ENCODE measurements around the gene MAS1. TPM values are rescaled to one million over a fixed set of nuclear protein-coding genes. Genes with fewer than 3 reads are reported as not detected.

Gene MAS1
- total and polyA plus RNA-seq, 2 experiments from 2014 or later = 0.03 TPM; not detected in 1

DNA sequence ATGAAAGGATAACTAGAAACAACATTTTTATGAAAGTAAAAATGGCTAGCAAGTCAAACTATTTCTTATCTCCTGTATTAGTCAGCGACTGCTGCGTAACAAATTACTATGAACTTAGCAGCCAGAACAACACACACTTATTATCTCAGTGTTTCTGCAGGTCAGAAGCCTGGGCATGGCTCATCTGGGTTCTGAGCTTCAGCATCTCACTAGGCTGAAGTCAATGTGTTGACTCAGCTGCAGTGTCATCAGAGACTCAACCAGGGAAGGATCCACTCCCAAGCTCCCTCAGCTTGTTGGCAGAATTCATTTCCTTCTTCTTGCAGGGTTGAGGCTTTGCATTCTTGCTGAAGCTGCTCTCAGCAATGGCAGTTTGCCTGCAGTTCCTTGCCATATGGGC lies 44.8 kb downstream of the MAS1 start:
- H3K27ac ChIP-seq (ENCODE audit: low read depth) = no peak overlapping the region
- no peaks in the 10 kb centered on the region for H3K9me3 Mint-ChIP-seq
- H3K79me2 ChIP-seq (replicated peaks; ENCODE audit: insufficient read depth) = no peaks in the 10 kb centered on the region
- no peaks in the 10 kb centered on the region for H3K36me3 ChIP-seq (ENCODE audit: insufficient read depth)
- H3K4me3 Mint-ChIP-seq = no peak overlapping the region
- H4K20me1 ChIP-seq (replicated peaks; ENCODE audit: insufficient read depth) = no peaks in the 10 kb centered on the region
- H3K4me3 ChIP-seq = no peak overlapping the region
- H3K36me3 Mint-ChIP-seq (ENCODE audit: low read depth) = no peaks in the 10 kb centered on the region
- no peak overlapping the region for H3K4me2 ChIP-seq
- no peaks in the 10 kb centered on the region for H3K4me1 ChIP-seq (ENCODE audit: insufficient read depth)
- H3K27me3 Mint-ChIP-seq (ENCODE audit: insufficient read depth, low read depth, poor library complexity) = no peaks in the 10 kb centered on the region
- TF ChIP-seq NANOG (IDR thresholded peaks at IDR 0.05; ENCODE audit: borderline replicate concordance) (no peak), CREB1 (CRISPR knock-in tag; IDR thresholded peaks at IDR 0.05; ENCODE audit: low read depth) (no peak), EZH2phosphoT487 (IDR thresholded peaks at IDR 0.05; ENCODE audit: unreplicated experiment) (no peak), ZNF114 (CRISPR knock-in tag; IDR thresholded peaks at IDR 0.05) (no peak), JUNB (IDR thresholded peaks at IDR 0.05; ENCODE audit: unreplicated experiment) (no peak), REST (IDR thresholded peaks at IDR 0.05; ENCODE audit: unreplicated experiment) (no peak), ZNF331 (CRISPR knock-in tag; IDR thresholded peaks at IDR 0.05; ENCODE audit: low read depth) (no peak), ETS1 (IDR thresholded peaks at IDR 0.05) (no peak), POLR2AphosphoS5 (IDR thresholded peaks at IDR 0.05; ENCODE audit: low read depth) (no peak), STAT1 (IDR thresholded peaks at IDR 0.05; ENCODE audit: unreplicated experiment) (no peak)
- TF ChIP-seq, protein P1, sequence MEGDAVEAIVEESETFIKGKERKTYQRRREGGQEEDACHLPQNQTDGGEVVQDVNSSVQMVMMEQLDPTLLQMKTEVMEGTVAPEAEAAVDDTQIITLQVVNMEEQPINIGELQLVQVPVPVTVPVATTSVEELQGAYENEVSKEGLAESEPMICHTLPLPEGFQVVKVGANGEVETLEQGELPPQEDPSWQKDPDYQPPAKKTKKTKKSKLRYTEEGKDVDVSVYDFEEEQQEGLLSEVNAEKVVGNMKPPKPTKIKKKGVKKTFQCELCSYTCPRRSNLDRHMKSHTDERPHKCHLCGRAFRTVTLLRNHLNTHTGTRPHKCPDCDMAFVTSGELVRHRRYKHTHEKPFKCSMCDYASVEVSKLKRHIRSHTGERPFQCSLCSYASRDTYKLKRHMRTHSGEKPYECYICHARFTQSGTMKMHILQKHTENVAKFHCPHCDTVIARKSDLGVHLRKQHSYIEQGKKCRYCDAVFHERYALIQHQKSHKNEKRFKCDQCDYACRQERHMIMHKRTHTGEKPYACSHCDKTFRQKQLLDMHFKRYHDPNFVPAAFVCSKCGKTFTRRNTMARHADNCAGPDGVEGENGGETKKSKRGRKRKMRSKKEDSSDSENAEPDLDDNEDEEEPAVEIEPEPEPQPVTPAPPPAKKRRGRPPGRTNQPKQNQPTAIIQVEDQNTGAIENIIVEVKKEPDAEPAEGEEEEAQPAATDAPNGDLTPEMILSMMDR (conservative IDR thresholded peaks at IDR 0.05; ENCODE audit: low read depth in 2 of 2) = no peak
- TF ChIP-seq, protein P2, sequence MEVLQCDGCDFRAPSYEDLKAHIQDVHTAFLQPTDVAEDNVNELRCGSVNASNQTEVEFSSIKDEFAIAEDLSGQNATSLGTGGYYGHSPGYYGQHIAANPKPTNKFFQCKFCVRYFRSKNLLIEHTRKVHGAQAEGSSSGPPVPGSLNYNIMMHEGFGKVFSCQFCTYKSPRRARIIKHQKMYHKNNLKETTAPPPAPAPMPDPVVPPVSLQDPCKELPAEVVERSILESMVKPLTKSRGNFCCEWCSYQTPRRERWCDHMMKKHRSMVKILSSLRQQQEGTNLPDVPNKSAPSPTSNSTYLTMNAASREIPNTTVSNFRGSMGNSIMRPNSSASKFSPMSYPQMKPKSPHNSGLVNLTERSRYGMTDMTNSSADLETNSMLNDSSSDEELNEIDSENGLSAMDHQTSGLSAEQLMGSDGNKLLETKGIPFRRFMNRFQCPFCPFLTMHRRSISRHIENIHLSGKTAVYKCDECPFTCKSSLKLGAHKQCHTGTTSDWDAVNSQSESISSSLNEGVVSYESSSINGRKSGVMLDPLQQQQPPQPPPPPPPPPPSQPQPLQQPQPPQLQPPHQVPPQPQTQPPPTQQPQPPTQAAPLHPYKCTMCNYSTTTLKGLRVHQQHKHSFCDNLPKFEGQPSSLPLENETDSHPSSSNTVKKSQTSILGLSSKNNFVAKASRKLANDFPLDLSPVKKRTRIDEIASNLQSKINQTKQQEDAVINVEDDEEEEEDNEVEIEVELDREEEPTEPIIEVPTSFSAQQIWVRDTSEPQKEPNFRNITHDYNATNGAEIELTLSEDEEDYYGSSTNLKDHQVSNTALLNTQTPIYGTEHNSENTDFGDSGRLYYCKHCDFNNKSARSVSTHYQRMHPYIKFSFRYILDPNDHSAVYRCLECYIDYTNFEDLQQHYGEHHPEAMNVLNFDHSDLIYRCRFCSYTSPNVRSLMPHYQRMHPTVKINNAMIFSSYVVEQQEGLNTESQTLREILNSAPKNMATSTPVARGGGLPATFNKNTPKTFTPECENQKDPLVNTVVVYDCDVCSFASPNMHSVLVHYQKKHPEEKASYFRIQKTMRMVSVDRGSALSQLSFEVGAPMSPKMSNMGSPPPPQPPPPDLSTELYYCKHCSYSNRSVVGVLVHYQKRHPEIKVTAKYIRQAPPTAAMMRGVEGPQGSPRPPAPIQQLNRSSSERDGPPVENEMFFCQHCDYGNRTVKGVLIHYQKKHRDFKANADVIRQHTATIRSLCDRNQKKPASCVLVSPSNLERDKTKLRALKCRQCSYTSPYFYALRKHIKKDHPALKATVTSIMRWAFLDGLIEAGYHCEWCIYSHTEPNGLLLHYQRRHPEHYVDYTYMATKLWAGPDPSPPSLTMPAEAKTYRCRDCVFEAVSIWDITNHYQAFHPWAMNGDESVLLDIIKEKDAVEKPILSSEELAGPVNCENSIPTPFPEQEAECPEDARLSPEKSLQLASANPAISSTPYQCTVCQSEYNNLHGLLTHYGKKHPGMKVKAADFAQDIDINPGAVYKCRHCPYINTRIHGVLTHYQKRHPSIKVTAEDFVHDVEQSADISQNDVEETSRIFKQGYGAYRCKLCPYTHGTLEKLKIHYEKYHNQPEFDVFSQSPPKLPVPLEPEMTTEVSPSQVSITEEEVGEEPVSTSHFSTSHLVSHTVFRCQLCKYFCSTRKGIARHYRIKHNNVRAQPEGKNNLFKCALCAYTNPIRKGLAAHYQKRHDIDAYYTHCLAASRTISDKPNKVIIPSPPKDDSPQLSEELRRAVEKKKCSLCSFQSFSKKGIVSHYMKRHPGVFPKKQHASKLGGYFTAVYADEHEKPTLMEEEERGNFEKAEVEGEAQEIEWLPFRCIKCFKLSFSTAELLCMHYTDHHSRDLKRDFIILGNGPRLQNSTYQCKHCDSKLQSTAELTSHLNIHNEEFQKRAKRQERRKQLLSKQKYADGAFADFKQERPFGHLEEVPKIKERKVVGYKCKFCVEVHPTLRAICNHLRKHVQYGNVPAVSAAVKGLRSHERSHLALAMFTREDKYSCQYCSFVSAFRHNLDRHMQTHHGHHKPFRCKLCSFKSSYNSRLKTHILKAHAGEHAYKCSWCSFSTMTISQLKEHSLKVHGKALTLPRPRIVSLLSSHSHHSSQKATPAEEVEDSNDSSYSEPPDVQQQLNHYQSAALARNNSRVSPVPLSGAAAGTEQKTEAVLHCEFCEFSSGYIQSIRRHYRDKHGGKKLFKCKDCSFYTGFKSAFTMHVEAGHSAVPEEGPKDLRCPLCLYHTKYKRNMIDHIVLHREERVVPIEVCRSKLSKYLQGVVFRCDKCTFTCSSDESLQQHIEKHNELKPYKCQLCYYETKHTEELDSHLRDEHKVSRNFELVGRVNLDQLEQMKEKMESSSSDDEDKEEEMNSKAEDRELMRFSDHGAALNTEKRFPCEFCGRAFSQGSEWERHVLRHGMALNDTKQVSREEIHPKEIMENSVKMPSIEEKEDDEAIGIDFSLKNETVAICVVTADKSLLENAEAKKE (CRISPR knock-in tag; IDR thresholded peaks at IDR 0.05) = no peak
- ATAC-seq (no peak), DNase-seq (ENCODE audit: low spot score) (no peak)
- no peaks in the 10 kb centered on the region for H3K9me2 ChIP-seq (ENCODE audit: insufficient read depth)
- no peak overlapping the region for H3K27ac Mint-ChIP-seq
- no peak overlapping the region for H2AFZ ChIP-seq
- H3K27me3 ChIP-seq (ENCODE audit: insufficient read depth) = no peaks in the 10 kb centered on the region
- H3K4me1 Mint-ChIP-seq = no peaks in the 10 kb centered on the region
- H3F3A ChIP-seq (replicated peaks; ENCODE audit: low read depth) = no peaks in the 10 kb centered on the region
